DND-41 (cell line): Measurements from ENCODE around the gene MVB12B.

Source experiments
- ATAC-seq: fragments of 200-7000 bp; cut with Tn5 transposase; 3 replicates; pipeline ENCODE4 v1.9.1; 2021; ENCODE audit warnings: low read depth; ENCODE audit not compliant: insufficient read depth
- DNase-seq: peaks from one replicate; pipeline ENCODE4 v3.0.0-alpha.2; 2020
- H2AFZ ChIP-seq: 2 replicates; pipeline ENCODE4 v1.6.0; 2012; ENCODE audit warnings: low read depth, low read length
- H3K27ac ChIP-seq: 2 replicates; pipeline ENCODE4 v1.5.1; 2012; ENCODE audit warnings: low read length, inconsistent platforms
- H3K27me3 ChIP-seq: fragments of 200-600 bp; sonication (generic); 2 replicates; pipeline ENCODE4 v1.6.0; 2012; ENCODE audit warnings: low read length, mild to moderate bottlenecking, inconsistent platforms; ENCODE audit not compliant: insufficient read depth, poor library complexity
- H3K36me3 ChIP-seq: 2 replicates; pipeline ENCODE4 v1.5.1; 2012; ENCODE audit warnings: low read length, inconsistent platforms; ENCODE audit not compliant: insufficient read depth
- H3K4me1 ChIP-seq: 2 replicates; pipeline ENCODE4 v1.5.1; 2012; ENCODE audit warnings: mild to moderate bottlenecking, low read length; ENCODE audit not compliant: insufficient read depth
- H3K4me2 ChIP-seq: 2 replicates; pipeline ENCODE4 v1.6.0; 2012; ENCODE audit warnings: mild to moderate bottlenecking, moderate library complexity, low read length, inconsistent platforms; ENCODE audit not compliant: insufficient read depth
- H3K4me3 ChIP-seq, 2 experiments: fragments of 200-600 bp in 1 of 2; shearing (Covaris generic) in 1 of 2; 2 replicates each; pipeline ENCODE4 v1.5.1; 2012 to 2016; ENCODE audit warnings: inconsistent platforms in 2 of 2, low read length in 2 of 2, mild to moderate bottlenecking in 2 of 2, low read depth in 1 of 2, moderate library complexity in 1 of 2
- H3K79me2 ChIP-seq: 2 replicates; pipeline ENCODE4 v1.6.0; 2012; ENCODE audit warnings: low read length, inconsistent platforms; ENCODE audit not compliant: insufficient read depth
- H3K9ac ChIP-seq: 2 replicates; pipeline ENCODE4 v1.6.0; 2012; ENCODE audit warnings: low read depth, mild to moderate bottlenecking, inconsistent platforms, low read length, moderate library complexity
- H3K9me3 ChIP-seq: 2 replicates; pipeline ENCODE4 v1.5.1; 2012; ENCODE audit warnings: low read length, moderate library complexity, mild to moderate bottlenecking, inconsistent platforms; ENCODE audit not compliant: insufficient read depth, severe bottlenecking
- H4K20me1 ChIP-seq: 2 replicates; pipeline ENCODE4 v1.6.0; 2012; ENCODE audit warnings: low read length; ENCODE audit not compliant: insufficient read depth
- EZH2 ChIP-seq: IDR thresholded peaks from 3 replicates; pipeline ENCODE4 v1.6.1; 2012; ENCODE audit warnings: borderline replicate concordance, low read depth, mild to moderate bottlenecking, moderate library complexity, low read length, inconsistent platforms; ENCODE audit not compliant: severe bottlenecking
- TF ChIP-seq, protein P1 (sequence below): IDR thresholded peaks from 2 replicates; pipeline ENCODE4 v1.5.1; 2012; ENCODE audit warnings: borderline replicate concordance, low read length, moderate library complexity, mild to moderate bottlenecking; ENCODE audit not compliant: poor library complexity, severe bottlenecking; ENCODE audit errors: extremely low read depth

The MVB12B gene

DNA sequence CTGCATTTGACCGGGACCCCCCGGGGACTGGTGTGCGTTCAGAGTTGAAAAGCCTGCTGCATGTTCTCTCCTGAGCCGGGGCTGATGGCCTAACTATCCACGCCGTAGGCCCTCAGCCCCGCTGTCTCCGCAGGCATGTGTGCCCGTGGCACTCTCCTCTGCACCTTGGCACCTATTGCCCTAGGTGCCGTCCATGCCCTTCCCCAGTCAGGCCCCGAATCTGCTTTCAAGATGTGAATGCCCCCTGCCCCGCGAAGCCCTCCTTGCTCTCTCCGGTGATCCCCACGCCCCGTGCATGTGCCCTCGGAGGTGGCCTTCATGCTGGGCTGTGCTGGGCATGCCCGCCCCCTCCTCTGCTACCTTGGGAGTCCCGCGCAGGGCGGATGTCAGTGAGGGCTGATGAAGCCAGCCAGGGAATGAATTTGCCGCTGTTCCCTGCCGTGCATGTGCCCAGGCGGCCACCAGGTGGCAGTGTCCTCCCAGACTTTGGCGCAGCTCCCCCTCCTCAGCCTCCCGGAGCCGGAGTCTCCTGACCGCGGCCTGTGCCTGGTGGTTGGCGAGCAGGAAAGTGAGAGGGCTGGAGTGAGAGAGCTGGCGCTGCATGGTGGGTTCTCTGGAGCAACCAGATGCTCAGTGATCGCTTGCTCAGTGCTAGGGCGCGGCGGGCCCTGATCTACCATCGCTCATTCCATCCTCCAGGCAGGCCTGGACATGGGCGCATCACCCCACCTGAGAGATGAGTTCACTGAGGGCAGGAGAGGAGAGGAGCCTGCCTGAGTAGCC lies 174.2 kb downstream of the MVB12B start:
- H3K9ac ChIP-seq, result no peak overlapping the region
- no peaks in the 10 kb centered on the region for H3K9me3 ChIP-seq
- H3K79me2 ChIP-seq, result no peaks in the 10 kb centered on the region
- H3K36me3 ChIP-seq, result no peaks in the 10 kb centered on the region
- no peak overlapping the region for H3K4me2 ChIP-seq
- H3K4me3 ChIP-seq, result no peak overlapping the region
- ATAC-seq (peak; percentile 71), DNase-seq (peak; percentile 47)
- no peaks in the 10 kb centered on the region for H3K27me3 ChIP-seq
- H3K4me1 ChIP-seq, result no peaks in the 10 kb centered on the region
- no peak overlapping the region for H2AFZ ChIP-seq
- TF ChIP-seq EZH2, result no peak
- TF ChIP-seq, protein P1, sequence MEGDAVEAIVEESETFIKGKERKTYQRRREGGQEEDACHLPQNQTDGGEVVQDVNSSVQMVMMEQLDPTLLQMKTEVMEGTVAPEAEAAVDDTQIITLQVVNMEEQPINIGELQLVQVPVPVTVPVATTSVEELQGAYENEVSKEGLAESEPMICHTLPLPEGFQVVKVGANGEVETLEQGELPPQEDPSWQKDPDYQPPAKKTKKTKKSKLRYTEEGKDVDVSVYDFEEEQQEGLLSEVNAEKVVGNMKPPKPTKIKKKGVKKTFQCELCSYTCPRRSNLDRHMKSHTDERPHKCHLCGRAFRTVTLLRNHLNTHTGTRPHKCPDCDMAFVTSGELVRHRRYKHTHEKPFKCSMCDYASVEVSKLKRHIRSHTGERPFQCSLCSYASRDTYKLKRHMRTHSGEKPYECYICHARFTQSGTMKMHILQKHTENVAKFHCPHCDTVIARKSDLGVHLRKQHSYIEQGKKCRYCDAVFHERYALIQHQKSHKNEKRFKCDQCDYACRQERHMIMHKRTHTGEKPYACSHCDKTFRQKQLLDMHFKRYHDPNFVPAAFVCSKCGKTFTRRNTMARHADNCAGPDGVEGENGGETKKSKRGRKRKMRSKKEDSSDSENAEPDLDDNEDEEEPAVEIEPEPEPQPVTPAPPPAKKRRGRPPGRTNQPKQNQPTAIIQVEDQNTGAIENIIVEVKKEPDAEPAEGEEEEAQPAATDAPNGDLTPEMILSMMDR, result peak; percentile 81
- no peak overlapping the region for H3K27ac ChIP-seq
- no peaks in the 10 kb centered on the region for H4K20me1 ChIP-seq

DNA sequence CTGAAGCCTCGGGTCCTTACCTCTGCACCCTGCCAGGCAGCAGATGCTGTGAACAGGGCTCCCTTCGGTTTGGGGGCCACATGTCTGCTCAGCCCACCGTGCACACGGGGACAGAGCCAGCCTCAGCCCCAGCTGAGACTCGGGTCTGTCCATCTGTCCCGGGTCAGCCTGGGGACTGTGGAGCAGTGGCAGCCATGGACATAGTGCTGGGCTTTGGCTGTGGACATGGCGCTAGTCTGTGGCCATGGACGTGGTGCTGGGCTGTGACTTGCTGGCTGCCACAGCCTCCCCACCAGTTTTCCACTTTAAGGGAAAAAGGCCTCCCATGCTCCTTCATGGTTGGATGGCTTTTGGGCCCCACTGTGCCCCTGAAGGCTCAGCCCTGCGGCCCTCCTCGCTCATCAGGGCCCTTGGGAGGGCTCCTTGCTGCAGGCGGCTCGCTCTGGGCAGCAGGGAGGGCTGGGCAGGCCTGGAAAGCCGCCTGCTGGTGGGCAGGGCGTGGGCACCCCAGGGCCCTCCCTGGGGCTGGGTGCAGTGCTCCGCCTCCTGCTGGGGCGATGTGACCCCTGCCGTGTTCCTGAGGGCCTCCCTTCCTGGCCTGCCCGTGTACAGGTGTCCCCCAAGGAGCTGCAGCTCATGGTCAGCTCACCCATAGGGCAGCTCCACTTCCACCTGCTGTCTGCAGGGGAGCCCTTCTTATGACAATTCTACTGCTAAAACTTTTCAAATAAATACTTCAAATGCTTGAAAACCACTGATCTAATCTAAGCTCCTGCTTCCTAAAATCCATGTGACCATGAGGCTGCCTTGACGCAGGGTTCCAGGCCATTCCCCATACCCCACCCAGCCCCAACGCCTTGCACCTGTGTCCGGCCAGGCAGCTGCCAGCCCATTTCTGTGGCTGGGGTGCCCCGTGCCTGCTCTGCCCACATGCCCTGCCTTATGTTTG lies 175.0 kb downstream of the MVB12B start:
- no peak overlapping the region for H3K4me2 ChIP-seq
- H3K27me3 ChIP-seq, result no peaks in the 10 kb centered on the region
- H3K9me3 ChIP-seq, result no peaks in the 10 kb centered on the region
- H3K9ac ChIP-seq, result no peak overlapping the region
- H3K36me3 ChIP-seq, result no peaks in the 10 kb centered on the region
- no peak overlapping the region for H3K27ac ChIP-seq
- ATAC-seq, result no peak
- no peak for DNase-seq
- TF ChIP-seq, protein P1, result no peak
- TF ChIP-seq EZH2, result no peak
- H3K4me1 ChIP-seq, result no peaks in the 10 kb centered on the region
- no peaks in the 10 kb centered on the region for H4K20me1 ChIP-seq
- H3K4me3 ChIP-seq, result no peak overlapping the region
- no peaks in the 10 kb centered on the region for H3K79me2 ChIP-seq
- no peak overlapping the region for H2AFZ ChIP-seq

DNA sequence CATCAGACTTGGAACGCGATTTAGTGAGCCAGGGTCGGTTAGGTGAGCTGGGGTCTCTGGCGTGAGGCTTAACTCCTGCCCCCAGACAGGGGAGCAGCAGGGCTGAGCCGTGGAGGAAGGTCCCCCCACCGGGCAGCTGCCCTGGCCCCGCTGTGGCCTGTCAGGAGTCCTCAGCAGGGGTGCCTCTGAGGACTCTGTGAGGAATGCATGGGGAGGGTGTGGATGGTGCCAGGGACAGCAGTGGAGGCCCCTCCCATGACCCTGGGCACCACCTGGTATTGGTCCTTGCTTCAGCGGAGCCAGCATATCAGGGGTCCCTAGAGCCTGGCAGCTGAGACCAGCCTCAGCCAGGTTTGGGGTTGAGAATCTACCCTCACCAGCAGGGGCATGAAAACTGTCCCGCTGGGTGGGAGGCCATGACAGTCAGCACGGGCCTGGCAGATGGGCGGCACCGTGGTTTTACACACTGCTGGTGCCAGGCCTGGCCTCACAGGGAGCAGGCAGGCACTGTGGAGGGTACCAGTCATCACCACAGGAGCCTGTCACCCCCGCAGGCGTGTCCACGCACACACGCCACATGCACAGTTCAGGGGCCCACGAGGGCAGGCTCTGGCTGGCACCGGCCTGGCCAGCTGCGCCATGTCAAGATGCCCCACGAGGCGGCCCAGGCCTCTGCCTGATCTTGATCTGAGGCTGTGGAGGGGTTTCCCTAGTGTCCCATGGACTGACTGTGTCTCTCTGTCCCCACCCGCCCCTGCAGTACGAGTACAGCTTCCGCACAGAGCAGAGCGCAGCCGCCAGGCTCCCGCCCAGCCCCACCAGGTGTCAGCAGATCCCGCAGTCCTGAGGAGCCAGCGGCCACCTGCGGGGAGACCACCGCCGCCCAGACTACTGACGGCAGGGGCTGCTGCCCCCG lies 176.0 kb downstream of the MVB12B start:
- H3K4me2 ChIP-seq, result no peak overlapping the region
- H3K9me3 ChIP-seq, result no peaks in the 10 kb centered on the region
- H3K27me3 ChIP-seq, result no peaks in the 10 kb centered on the region
- no peak overlapping the region for H3K27ac ChIP-seq
- no peak overlapping the region for H3K4me3 ChIP-seq
- H4K20me1 ChIP-seq, result no peaks in the 10 kb centered on the region
- TF ChIP-seq, protein P1, result no peak
- no peak for TF ChIP-seq EZH2
- no peak for DNase-seq
- H3K9ac ChIP-seq, result no peak overlapping the region
- no peaks in the 10 kb centered on the region for H3K36me3 ChIP-seq
- no peaks in the 10 kb centered on the region for H3K4me1 ChIP-seq
- no peaks in the 10 kb centered on the region for H3K79me2 ChIP-seq
- no peak overlapping the region for H2AFZ ChIP-seq
- ATAC-seq, result no peak
